ENCODE measurements around the gene GSX1. TPM values are rescaled to one million over a fixed set of nuclear protein-coding genes. Genes with fewer than 3 reads are reported as not detected.

The GSX1 gene
- total RNA-seq, 1 experiment from 2014 or later = not detected

- BruUV-seq (replicated peaks) = no TSS peak
- TF ChIP-seq SIN3A (IDR thresholded peaks at IDR 0.05; ENCODE audit: borderline replicate concordance, insufficient read depth, low read depth, low read length) (no peak), TCF7L2 (IDR thresholded peaks at IDR 0.05; ENCODE audit: low read depth, low read length) (no peak), POLR2AphosphoS5 (IDR thresholded peaks at IDR 0.05; ENCODE audit: low read depth, low read length) (no peak), CTCF (IDR thresholded peaks at IDR 0.05) (no peak), REST (IDR thresholded peaks at IDR 0.05; ENCODE audit: insufficient read depth in 1 of 2, low read depth in 2 of 2, low read length in 1 of 2) (no peak)
- Histone ChIP-seq H3K36me3 (ENCODE audit: control insufficient read depth, insufficient read depth, low read length) (no peaks in the 10 kb centered on the region), H3K9me3 (ENCODE audit: control insufficient read depth, insufficient read depth, low read depth, low read length) (no peaks in the 10 kb centered on the region), H3K4me3 (ENCODE audit: low read depth in 2 of 2, low read length in 2 of 2) (no peak overlapping the region), H3K27me3 (ENCODE audit: control insufficient read depth, insufficient read depth, low read length) (no peaks in the 10 kb centered on the region), H3K27ac (ENCODE audit: low read length) (no peak overlapping the region), H3K4me1 (ENCODE audit: control insufficient read depth, insufficient read depth, low read length) (no peaks in the 10 kb centered on the region)
- in situ Hi-C loops (cut with HindIII; ENCODE audit: low pct_unique_long_range_greater_than_20kb, low sequenced_read_pairs) = loop anchor here (25.0 kb wide), 1 partner anchor 122 kb away; the partner anchor contains the start of gene CDX2
- intact Hi-C loops (cut with micrococcal nuclease; ENCODE audit: unreplicated experiment) = loop anchor here (10.0 kb wide), 1 partner anchor 145 kb away; the partner anchor contains the start of gene URAD
- DNase-seq (ENCODE audit: low read depth, low spot score) (no peak), ATAC-seq (no peak)
- ChIA-PET POLR2A (no interaction called here), CTCF (no interaction called here)
These were observed 47.7 kb downstream of the GSX1 start for GRCh38 chr13:27839809-27840467.

GRCh38 chr13:27842571-27842970 lies 50.3 kb downstream of the GSX1 start:
- Histone ChIP-seq H3K36me3 (ENCODE audit: control insufficient read depth, insufficient read depth, low read length) (no peaks in the 10 kb centered on the region), H3K4me3 (ENCODE audit: low read depth in 2 of 2, low read length in 2 of 2) (no peak overlapping the region), H3K27me3 (ENCODE audit: control insufficient read depth, insufficient read depth, low read length) (no peaks in the 10 kb centered on the region), H3K4me1 (ENCODE audit: control insufficient read depth, insufficient read depth, low read length) (no peaks in the 10 kb centered on the region), H3K27ac (ENCODE audit: low read length) (no peak overlapping the region), H3K9me3 (ENCODE audit: control insufficient read depth, insufficient read depth, low read depth, low read length) (no peaks in the 10 kb centered on the region)
- in situ Hi-C loops (cut with HindIII; ENCODE audit: low pct_unique_long_range_greater_than_20kb, low sequenced_read_pairs) = loop anchor here (25.0 kb wide), 1 partner anchor 120 kb away; the partner anchor contains the start of gene CDX2
- TF ChIP-seq REST (IDR thresholded peaks at IDR 0.05; ENCODE audit: insufficient read depth in 1 of 2, low read depth in 2 of 2, low read length in 1 of 2) = no peak
- TF ChIP-seq POLR2AphosphoS5 (IDR thresholded peaks at IDR 0.05; ENCODE audit: low read depth, low read length) = no peak
- no peak for TF ChIP-seq CTCF (IDR thresholded peaks at IDR 0.05)
- TF ChIP-seq SIN3A (IDR thresholded peaks at IDR 0.05; ENCODE audit: borderline replicate concordance, insufficient read depth, low read depth, low read length) = no peak
- TF ChIP-seq TCF7L2 (IDR thresholded peaks at IDR 0.05; ENCODE audit: low read depth, low read length) = no peak
- intact Hi-C loops (cut with micrococcal nuclease; ENCODE audit: unreplicated experiment) = no loop called here
- CTCF ChIA-PET = no interaction called here
- DNase-seq (ENCODE audit: low read depth, low spot score) (no peak), ATAC-seq (no peak)
- BruUV-seq (replicated peaks) = no TSS peak
- POLR2A ChIA-PET = no interaction called here
